DMS 273 treated with DMSO at 0.1 percent for 48 hours (cell line): Measurements from ENCODE around the gene TCEA2.

Experiments
- DNase-seq: peaks from one replicate; lab custom pipeline; 2025; lab: John Stamatoyannopoulos, UW

The TCEA2 gene

DNA sequence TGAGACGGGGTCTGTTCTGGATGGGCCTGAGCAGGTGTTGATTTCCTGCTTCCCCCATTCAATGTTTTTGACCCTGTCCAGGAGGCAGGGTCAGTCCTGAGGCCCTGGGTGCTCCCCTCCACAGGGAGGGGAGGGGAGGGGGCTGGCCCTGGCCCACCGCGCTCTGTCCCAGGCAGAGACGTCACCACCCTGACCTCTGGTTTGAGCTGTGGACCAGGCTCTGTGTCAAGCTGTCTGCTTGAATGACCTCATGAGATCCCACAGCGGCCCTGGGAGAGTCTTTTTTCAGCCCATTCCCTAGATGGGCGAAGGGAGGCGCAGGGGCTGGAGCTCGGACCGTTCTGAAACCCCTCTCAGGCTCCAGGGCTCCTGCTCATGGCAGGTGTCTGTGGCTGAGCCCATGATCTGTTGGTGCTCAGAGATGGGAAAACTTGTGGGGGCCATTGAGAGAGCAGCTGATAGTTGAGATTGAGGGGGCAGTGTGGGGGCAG, 30.1 kb downstream of the TCEA2 start:
- DNase-seq: no peak

DNA sequence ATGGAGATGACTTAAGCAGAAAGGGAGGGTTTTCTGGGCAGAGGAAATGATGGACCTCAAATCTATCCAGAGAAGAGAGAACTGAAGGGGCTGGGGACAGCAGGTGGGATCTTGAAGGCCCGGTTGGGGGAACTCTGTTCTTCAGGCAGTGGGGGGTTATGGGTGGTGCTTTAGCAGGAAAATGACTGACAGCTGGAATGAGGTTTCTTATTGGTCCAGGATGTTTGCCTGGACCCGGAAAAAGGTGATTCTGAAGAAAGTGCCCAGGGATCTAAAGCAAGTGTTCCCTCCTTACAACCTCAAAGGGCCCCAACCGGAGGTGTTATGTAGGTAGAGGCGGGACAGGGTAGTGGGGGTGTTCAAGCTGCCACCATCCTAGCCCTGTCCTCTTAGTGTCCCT, 32.5 kb downstream of the TCEA2 start:
- no peak for DNase-seq

DNA sequence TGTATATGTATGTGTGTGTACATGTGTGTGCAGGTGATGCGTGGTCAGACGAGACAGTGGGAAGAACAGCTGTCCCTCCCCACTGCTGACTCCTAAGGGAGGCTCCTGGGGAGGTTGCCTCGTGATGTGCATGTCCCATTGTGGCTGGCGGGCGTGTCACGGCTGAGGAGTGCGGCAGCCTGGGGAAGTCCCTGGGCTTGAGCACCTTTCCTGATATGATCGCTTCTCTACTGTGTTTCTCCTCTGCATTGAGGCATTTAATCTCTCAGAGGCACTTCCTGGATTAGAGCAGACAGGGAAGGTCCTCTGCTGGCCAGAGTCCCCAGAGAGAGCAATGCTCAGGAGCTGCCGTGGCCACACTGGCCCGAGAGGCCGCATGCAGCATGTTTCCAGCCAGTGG, 32.9 kb downstream of the TCEA2 start:
- no peak for DNase-seq

DNA sequence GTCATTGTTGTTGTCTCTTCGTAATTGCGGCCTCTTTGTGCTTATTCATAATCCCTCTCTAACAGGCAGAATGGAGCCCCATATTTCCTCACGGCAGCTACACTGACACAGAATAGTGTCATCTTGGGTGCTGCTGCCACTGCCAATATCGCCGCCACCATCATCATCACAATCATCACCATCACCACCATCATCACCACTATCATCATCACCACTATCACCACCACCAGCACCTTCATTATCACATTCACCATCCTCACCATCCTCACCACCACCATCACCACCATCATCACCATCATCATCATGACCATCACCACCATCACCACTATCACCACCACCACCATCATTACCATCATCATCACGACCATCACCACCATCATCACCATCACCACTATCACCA, 33.5 kb downstream of the TCEA2 start:
- DNase-seq: no peak

DNA sequence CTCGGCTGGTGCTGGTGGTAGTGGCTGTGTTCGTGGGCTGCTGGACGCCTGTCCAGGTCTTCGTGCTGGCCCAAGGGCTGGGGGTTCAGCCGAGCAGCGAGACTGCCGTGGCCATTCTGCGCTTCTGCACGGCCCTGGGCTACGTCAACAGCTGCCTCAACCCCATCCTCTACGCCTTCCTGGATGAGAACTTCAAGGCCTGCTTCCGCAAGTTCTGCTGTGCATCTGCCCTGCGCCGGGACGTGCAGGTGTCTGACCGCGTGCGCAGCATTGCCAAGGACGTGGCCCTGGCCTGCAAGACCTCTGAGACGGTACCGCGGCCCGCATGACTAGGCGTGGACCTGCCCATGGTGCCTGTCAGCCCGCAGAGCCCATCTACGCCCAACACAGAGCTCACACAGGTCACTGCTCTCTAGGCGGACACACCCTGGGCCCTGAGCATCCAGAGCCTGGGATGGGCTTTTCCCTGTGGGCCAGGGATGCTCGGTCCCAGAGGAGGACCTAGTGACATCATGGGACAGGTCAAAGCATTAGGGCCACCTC, 35.5 kb downstream of the TCEA2 start:
- no peak for DNase-seq

DNA sequence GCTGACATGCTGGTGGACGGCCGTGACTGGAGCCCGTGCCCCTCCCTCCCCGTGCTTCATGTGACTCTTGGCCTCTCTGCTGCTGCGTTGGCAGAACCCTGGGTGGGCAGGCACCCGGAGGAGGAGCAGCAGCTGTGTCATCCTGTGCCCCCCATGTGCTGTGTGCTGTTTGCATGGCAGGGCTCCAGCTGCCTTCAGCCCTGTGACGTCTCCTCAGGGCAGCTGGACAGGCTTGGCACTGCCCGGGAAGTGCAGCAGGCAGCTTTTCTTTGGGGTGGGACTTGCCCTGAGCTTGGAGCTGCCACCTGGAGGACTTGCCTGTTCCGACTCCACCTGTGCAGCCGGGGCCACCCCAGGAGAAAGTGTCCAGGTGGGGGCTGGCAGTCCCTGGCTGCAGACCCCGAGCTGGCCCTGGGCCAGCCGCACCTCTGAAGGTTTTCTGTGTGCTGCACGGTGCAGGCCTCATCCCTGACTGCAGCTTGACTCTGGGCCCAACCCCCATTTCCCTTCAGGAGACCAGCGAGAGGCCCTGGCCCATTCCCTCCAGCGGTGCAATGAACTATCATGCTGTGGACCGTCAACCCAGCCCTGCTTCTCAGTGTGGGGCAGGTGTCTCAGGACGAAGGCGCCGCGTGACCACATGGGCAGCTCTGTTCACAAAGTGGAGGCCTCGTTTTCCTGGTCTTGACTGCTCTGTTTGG, 36.2 kb downstream of the TCEA2 start:
- DNase-seq: no peak

DNA sequence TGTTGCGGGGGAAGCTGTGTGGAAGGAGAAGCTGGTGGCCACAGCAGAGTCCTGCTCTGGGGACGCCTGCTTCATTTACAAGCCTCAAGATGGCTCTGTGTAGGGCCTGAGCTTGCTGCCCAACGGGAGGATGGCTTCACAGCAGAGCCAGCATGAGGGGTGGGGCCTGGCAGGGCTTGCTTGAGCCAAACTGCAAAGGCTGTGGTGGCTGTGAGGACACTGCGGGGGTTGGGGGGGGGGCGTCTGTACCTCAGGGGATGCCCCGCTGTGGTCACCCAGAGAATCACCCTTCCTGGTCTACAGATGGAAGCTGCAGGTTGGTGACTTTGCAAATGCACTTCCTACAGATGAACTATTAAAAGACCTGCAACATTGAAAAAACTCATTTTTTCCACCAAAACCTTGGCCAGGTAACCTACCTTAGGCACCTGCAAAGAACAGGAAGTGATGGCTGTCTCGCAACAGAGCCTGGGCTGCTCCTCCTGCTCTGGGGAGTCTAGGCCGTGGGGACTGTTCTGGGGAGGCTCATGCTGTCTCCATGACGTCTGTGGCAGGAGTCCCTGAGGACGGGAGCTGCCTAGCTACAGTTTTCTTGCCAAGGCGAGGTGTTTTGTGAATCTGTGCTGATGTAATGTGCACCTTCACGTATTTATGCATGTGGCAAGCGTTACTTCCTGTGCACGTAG, 37.0 kb downstream of the TCEA2 start:
- DNase-seq: no peak

DNA sequence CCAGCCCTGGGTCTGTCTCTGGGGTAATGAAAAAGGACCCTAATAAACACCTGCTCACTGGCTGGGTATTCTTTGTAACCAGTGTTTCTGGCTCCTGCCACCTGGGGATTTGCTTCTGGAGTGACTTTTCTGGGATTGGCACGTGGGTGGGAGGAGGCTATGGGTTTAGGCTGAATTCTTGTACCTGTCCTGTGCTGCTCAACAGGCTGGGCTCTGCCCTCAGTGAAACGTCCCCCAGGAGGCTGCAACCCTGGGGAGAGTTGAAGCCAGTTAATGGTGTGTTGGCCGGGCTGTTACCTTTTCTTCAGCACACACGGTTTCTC, 37.5 kb downstream of the TCEA2 start:
- no peak for DNase-seq

DNA sequence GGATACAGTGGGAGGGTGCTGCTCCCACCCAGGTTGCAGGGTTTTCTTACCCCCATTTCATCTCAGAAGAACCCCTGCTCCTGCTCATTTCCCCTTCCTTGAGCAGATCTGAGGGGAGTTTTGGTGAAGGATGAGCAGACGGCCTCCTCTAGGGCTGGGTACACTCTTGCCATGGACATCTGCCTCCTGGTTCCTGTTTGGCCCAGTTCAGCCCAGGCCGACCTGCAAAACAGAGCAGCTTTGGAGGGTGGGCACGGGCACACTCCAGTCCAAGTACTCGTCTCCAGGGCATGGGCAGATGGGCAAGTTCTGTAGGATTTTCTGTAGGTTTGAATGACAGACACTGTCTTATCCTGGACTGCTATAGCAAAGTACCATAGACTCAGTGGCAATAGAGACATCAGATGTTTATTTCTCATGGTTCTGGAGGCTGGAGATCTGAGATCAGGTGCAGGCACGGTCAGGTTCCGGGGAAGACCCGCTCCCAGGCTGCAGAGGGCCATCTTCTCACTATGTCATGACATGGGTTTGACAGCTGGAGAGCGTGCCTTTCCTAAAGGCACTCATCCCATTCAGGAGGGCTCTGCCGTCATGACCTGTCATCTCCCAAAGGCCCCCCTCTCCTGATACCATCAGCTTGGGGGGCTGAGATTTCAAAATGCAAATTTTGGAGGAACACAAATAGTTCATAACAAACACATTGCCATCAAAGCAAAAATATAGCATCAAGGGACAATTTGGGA, 38.1 kb downstream of the TCEA2 start:
- DNase-seq: no peak

DNA sequence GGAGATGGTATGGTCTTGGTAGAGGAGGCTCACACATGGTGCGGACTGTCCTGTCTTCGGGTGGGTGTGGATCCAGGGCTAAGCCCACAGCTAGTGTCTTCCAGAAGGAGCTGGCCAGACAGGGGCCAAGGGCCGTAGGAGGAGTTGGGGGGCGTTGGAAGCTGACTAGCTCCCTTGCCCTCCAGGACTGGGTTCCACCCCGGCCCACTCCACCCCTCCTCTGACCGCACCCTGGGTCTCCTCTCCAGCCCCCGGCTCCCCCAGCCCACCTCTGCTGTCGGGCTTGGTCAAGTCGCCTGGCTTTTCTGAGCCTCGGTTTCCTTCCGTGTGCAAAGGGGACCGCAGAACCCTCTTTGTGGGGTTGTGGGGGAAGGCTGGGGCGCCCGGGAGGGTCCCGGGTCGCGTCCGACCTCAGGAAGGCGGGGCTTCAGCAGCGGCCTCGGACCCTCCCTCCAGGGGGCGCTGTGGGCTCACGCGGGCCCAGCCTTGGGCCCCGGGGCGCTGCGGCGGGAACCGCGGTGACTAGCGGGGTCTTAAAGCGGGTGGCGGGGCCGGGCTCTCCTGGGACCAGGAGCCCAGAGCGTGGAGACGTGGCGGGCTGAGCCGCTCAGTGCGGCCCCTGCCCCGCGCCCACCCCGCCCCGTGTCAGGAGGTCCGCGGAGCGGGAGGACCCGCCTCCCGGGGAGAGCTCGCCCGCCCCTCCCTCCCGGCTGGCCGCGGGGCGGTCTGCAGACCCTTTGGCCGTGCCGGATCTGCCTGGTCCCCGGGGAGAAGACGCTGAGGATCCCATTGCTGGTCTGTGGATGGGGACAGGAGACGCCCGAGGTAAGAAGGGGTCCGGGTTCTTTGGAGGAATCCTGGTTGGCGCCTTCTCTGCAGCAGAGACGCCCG, 39.0 kb downstream of the TCEA2 start:
- no peak for DNase-seq

DNA sequence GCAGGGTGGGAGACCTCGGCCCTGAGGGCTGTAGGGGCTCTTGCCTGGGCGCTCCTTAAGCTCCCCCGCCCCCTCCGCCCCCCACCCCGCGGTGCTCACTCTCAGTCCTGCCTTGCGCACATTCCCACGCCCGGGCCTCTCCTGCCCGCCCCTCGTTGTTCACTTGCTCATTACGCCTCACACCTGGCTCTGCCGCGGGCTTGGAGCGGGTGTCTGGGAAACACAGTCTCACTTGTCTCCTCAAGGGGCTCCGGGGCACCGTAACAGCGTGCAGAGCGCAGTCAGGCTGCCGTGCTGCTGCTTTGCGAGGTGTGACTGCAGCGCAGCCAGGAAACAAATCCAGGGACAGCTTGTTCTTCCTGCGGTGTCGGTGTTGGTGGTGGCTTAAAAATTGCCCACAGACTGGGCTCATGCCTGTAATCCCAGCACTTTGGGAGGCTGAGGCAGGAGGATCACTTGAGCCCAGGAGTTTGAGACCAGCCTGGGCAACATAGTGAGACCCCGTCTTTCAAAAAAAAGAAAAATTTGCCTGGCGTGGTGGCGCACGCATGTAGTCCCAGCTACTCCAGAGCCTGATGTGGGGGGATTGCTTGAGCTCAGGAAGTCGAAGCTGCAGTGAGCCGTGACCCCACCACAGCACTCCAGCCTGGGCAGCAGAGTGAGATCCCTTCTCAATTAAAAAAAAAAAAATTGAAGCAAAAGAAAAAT, 39.8 kb downstream of the TCEA2 start:
- DNase-seq: no peak

DNA sequence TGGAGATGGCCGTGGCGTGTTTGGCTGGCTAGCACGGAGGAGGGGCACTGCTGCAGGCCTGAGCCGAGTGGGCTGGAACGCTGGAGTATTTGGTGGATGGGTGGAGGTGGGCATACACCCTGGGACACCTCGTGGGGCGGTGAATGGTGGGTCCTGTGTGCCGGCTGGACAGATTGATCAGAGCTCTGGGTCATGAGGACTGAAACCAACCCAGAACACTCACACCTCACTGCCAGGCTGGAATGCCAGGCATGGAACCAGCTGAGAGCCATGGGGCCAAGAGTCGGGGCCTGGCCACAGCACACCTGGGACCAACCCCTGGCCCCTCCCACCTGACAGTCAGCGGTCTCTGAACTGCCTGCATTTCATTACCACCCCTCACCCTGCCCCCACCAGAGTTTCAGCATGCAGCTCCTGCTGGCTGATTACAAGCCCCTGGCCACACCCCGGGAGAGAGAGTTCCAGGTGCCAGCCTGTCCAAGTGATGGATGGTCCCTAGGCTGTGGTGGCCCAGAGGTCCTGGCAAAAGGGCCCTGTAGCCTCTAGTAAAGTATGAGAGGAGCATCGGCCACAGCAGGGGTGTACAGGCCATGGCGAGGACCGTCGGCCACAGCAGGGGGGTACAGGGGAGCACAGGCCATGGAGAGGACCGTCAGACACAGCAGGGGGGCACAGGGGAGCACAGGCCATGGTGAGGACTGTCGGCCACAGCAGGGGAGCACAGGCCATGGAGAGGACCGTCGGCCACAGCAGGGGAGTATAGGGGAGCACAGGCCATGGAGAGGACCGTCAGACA, 41.1 kb downstream of the TCEA2 start:
- no peak for DNase-seq

DNA sequence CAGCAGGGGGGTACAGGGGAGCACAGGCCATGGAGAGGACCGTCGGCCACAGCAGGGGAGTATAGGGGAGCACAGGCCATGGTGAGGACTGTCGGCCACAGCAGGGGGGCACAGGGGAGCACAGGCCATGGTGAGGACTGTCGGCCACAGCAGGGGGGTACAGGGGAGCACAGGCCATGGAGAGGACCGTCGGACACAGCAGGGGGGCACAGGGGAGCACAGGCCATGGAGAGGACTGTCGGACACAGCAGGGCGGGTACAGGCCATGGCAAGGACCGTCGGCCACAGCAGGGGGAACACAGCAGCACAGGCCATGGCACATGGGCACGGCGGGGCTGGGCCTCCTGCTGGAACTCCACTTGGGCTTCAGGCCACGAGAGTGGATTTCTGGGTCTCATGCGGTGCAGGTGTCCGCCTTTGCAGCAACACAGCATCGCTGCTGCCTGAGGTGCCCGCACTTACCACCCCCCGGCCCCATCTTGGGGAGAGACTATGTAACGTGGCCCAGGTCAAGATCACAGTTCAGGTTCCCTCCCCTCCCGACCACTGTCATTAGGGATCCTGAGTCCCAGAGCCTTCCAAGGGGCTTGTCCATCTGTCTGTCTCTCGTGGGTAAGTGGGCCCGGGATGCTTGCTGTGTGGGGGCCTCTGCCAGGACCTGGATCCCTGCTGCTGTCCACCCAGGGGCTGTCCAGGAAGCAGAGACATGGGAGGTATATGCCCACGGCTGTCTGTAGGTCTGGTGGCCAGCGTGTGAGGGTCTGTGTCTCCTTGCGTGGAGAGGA, 41.9 kb downstream of the TCEA2 start:
- no peak for DNase-seq

DNA sequence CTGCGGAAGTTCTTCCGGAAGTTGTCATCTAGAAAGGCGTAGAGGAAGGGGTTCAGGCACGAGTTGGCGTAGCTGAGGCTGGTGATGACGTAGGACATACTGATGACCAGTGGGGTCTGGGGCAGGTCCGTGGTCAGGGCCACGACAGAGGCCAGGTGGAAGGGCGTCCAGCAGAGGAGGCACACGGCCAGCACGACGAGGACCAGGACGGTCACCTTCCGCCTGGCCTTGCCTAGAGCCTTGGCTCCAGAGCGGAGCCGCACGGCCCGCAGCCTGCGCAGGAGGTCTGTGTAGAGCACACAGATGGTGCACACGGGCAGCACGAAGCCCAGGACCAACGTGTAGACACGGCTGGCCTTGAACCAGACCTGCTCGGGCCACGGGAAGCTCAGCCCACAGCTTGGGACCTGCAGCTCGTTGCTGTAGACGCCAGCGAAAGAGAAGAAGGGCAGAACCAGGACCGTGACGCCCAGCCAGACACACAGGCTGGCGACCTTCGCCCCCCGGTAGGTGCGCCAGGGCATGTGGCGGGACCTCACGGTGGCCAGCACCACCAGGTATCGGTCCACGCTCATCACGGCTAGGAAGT, 42.9 kb downstream of the TCEA2 start:
- no peak for DNase-seq

DNA sequence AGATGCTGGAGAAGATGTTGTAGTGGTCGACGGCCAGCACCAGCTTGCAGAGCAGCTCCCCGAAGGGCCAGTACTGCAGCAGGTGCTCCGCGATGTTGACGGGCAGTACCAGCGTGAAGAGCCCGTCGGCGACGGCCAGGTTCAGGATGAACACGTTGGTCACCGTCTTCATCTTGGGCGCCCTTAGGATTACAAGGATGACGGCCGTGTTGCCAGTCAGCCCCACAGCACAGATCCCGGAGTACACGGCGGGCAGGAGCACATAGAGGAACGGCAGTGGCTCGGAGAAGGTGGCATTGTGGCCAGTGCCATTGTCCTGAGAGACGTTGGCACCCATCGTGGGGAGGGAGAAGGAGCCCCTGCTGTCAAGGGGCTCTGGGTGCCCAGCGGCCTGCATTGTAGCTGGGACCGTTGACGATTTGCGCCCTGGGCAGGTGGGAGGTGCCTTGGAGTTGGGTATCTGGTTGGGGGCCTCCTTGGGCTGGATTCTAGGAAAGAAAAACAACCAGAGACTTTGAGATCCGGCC, 43.5 kb downstream of the TCEA2 start:
- DNase-seq: no peak

DNA sequence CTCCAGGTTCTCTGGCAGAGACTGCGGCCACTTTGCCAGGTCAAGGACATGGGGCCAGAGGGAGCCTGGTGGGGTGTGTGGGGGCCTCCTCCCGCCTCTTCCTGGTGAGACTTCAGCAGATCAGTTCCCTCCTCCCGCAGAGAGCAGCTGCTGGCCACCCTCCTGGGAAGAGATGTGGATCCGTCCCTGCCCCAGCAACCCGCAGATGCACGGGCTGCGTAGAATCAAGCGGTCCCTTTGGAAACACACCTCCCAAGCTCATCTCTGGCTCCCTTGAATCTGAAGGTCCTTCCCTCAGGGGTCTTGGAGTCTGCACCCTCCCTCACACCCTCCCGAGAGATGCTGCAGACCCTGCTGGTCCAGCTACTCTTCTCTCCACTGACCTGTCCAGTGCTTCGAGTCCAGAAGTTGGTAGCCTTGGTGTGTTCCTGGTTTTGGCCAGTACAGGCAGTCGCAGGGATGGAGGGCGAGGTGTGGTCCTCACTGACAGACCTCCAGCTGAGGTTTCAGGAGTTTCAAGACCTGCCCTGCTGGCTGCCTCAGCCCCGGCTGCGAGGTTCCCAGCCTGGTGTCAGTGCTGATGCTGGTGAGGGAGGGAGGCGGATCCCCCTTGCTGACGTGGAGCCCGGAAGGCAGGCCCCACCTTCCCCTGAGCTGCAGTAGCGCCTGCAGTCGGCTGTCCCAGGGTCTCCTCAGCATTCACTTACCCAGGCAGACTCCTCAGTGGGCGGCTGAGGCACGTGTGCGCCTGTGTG, 44.2 kb downstream of the TCEA2 start, which contains the start of gene NPBWR2:
TSS of gene NPBWR2 (minus strand) at position 585 of the 755 bp plus-strand sequence. CDS start 734 bp downstream, outside the sequence.
- no peak for DNase-seq

DNA sequence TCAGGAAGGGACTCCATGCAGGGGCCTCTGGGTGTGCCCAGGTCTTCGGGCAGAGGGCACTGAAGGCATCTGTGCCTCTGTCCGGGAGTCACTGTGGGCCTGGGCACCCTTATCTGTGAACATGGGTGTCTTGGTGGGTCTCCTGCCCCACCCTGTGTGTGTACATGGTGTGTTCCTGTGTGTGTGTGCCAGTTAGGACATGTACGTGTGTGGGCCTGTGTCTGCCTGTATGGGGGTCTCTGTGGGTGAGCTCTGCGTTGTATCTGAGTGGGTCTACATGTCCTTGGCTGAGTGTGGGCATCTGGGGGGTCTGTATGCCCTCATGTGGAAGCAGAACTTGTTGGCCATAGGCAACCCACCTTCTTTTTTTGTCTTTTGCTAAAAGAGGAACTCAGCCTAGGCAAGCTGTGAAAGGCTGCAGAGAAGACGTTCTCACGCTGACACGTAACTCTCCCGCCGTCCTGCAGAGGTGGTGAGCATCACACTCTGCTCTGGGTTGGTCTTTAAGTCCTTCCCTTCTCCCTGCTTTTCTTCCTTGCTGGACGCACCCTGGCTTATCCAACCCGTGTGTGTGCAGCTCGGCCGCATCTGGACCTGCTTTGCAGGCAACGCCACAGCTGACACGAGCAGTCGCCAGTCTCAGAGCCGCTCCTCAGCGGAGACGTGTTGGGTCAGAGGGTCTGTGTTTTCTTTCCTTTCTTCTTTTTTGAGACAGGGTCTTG, 44.9 kb downstream of the TCEA2 start:
- no peak for DNase-seq
